Lung (tissue), 12 donors: ENCODE measurements around the gene STX19. TPM values are rescaled to one million over a fixed set of nuclear protein-coding genes. Genes with fewer than 3 reads are reported as not detected.

Experiments used
- ATAC-seq: fragments of 200-7000 bp; cut with Tn5 transposase; one replicate; pipeline ENCODE4 v1.9.1; 2020; ENCODE audit warnings: moderate number of reproducible peaks; ENCODE audit not compliant: insufficient read depth, low FRiP score
- DNase-seq, 3 donors: peaks; one replicate each; pipeline ENCODE4 v3.0.0-alpha.2; 2013 to 2017
- H3K27ac ChIP-seq, 2 donors: one replicate each; pipeline ENCODE4 v1.5.1; 2013; ENCODE audit warnings: mild to moderate bottlenecking in 2 of 2, moderate library complexity in 2 of 2, control low read depth in 1 of 2, inconsistent platforms in 1 of 2, low read depth in 1 of 2, low read length in 1 of 2
- H3K27me3 ChIP-seq, 3 donors: one replicate each; pipeline ENCODE4 v1.5.1; 2013; ENCODE audit warnings: low read length in 2 of 3; ENCODE audit not compliant: control insufficient read depth in 3 of 3, insufficient read depth in 3 of 3
- H3K36me3 ChIP-seq, 4 donors: one replicate each; pipeline ENCODE4 v1.5.1; 2013; ENCODE audit warnings: low read length in 4 of 4, mild to moderate bottlenecking in 1 of 4, moderate library complexity in 1 of 4; ENCODE audit not compliant: control insufficient read depth in 4 of 4, insufficient read depth in 4 of 4
- H3K4me1 ChIP-seq, 5 donors: one replicate each; pipeline ENCODE4 v1.5.1; 2013; ENCODE audit warnings: low read length in 5 of 5, mild to moderate bottlenecking in 2 of 5, moderate library complexity in 1 of 5; ENCODE audit not compliant: control insufficient read depth in 5 of 5, insufficient read depth in 5 of 5
- H3K4me3 ChIP-seq: one replicate; pipeline ENCODE4 v1.5.1; 2013; ENCODE audit warnings: mild to moderate bottlenecking, control low read depth, moderate library complexity
- H3K9ac ChIP-seq, 2 donors: one replicate each; pipeline ENCODE4 v1.5.1; 2013; ENCODE audit warnings: low read length in 2 of 2, control low read depth in 1 of 2; ENCODE audit not compliant: insufficient read depth in 1 of 2
- H3K9me3 ChIP-seq, 4 donors: one replicate each; pipeline ENCODE4 v1.5.1; 2013; ENCODE audit warnings: low read length in 3 of 4, mild to moderate bottlenecking in 1 of 4, moderate library complexity in 1 of 4; ENCODE audit not compliant: control insufficient read depth in 4 of 4, insufficient read depth in 3 of 4
- WGBS, 2 donors: extraction: QIAGEN DNeasy Blood & Tissue Kit; methylation state at CpG; one replicate each; pipeline ENCODE4 v1.1.7; 2013; 5-methylcytosine and 5-hydroxymethylcytosine counted together
- polyA plus RNA-seq, 2 donors: library from polyadenylated mRNA; stranded (reverse); fragments of 200-250 nt; gene quantifications; one replicate each; pipeline ENCODE4 v1.2.1, GENCODE V29; 2013
- total RNA-seq, 2 donors: library from RNA; depleted of rRNA in 1 of 2; stranded (reverse); fragments of >200 nt in 1 of 2; gene quantifications; one replicate each; pipeline ENCODE4 v1.2.1, GENCODE V29; 2014 to 2021
- TF ChIP-seq, protein P1 (sequence below): IDR thresholded peaks from 2 replicates; pipeline ENCODE4 v1.5.1; 2012; ENCODE audit warnings: mild to moderate bottlenecking; ENCODE audit errors: control extremely low read depth, extremely low read depth
- donor health status: control.
- donor health status: control.
- donor health status: Bipolar disorder and iron deficiency.
- donor health status: healthy.
- donor health status: DM: yes; HTN: yes; CAD: no.

The STX19 gene
- total and polyA plus RNA-seq, 4 donors, result 1.6 to 11.3 (median 5.1) TPM

DNA sequence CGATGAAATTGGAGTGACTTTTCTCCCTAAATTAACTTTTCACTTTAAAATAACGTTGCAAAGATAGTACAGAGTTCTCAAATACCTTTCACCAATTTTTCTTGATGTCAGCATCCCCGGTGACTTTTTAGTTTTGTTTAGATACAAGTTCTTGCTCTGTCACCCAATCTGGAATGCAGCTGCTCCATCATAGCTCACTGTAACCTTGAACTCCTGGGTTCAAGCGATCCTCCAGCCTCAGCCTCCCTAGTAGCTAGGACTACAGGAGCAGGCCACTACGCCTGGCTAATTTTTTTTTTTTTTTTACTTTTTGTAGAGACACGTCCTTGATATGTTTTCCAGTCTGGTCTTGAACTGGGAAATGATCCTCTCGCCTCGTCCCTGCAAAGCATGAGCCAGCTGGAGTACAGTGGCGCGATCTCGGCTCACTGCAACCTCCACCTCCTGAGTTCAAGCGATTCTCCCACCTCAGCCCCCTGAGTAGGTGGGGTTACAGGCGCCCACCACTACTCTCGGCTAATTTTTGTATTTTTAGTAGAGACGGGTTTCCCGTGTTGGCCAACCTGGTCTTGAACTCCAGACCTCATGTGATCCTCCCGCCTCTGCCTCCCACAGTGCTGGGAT lies 35.2 kb upstream of the STX19 start:
- H3K27ac ChIP-seq, result peak overlapping the region; percentile 98 to 99
- WGBS, 2 donors, result 51 to 54% methylated on average over 17 of the region's 17 CpGs

GRCh38 chr3:94062513-94063404 lies 34.4 kb upstream of the STX19 start, which contains the start of the genes DHFR2 and NSUN3:
TSS of gene DHFR2 (minus strand) at chr3:94062916. CDS start at chr3:94061511, 1,405 bp downstream.
TSS of gene NSUN3 (plus strand) at chr3:94063061. CDS start at chr3:94063127, 66 bp downstream.
- DNase-seq, result peak; percentile 95 to 99 (median 99)
- WGBS, 2 donors, result 0% methylated on average over 52 of the region's 52 CpGs
- peaks cover 0 to 22% (median 5%) of the 10 kb centered on the region in 5 donors for H3K4me1 ChIP-seq
- peak within 1 kb of the TSS; percentile 74 to 96 for H3K9ac ChIP-seq
- TF ChIP-seq, protein P1, sequence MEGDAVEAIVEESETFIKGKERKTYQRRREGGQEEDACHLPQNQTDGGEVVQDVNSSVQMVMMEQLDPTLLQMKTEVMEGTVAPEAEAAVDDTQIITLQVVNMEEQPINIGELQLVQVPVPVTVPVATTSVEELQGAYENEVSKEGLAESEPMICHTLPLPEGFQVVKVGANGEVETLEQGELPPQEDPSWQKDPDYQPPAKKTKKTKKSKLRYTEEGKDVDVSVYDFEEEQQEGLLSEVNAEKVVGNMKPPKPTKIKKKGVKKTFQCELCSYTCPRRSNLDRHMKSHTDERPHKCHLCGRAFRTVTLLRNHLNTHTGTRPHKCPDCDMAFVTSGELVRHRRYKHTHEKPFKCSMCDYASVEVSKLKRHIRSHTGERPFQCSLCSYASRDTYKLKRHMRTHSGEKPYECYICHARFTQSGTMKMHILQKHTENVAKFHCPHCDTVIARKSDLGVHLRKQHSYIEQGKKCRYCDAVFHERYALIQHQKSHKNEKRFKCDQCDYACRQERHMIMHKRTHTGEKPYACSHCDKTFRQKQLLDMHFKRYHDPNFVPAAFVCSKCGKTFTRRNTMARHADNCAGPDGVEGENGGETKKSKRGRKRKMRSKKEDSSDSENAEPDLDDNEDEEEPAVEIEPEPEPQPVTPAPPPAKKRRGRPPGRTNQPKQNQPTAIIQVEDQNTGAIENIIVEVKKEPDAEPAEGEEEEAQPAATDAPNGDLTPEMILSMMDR, result no peak
- peak; percentile 94 for ATAC-seq
- peaks cover 7 to 20% (median 11%) of the 10 kb centered on the region in 4 donors for H3K36me3 ChIP-seq
- peak within 1 kb of the TSS; percentile 73 for H3K4me3 ChIP-seq
- no peaks in the 10 kb centered on the region for H3K9me3 ChIP-seq
- no peaks in the 10 kb centered on the region for H3K27me3 ChIP-seq
- peak within 1 kb of the TSS; percentile 98 to 99 for H3K27ac ChIP-seq

More for the DNA sequence above, 35.2 kb upstream of the STX19 start:
- Histone ChIP-seq H3K4me1 (peaks cover 0 to 22% (median 5%) of the 10 kb centered on the region in 5 donors), H3K27me3 (no peaks in the 10 kb centered on the region), H3K36me3 (peaks cover 7 to 21% (median 13%) of the 10 kb centered on the region in 4 donors), H3K9me3 (no peaks in the 10 kb centered on the region), H3K9ac (peak overlapping the region; percentile 74 to 96), H3K4me3 (peak overlapping the region; percentile 73)
- TF ChIP-seq, protein P1, result no peak
- ATAC-seq (no peak), DNase-seq (peak in 1 of 3 donors; percentile 30)

GRCh38 chr3:94061297-94061696 lies 32.9 kb upstream of the STX19 start:
- Histone ChIP-seq H3K9ac (no peak overlapping the region), H3K9me3 (no peaks in the 10 kb centered on the region), H3K4me3 (no peak overlapping the region), H3K27ac (no peak overlapping the region), H3K4me1 (peaks cover 0 to 22% (median 5%) of the 10 kb centered on the region in 5 donors), H3K36me3 (peaks cover 0 to 11% (median 3%) of the 10 kb centered on the region in 4 donors), H3K27me3 (no peaks in the 10 kb centered on the region)
- TF ChIP-seq, protein P1, result no peak
- WGBS, 2 donors, result 97 to 98% methylated on average over 13 of the region's 13 CpGs
- ATAC-seq, result no peak
- DNase-seq, result no peak
